ENCODE results near the gene C16orf95. TPM values are rescaled to one million over a fixed set of nuclear protein-coding genes. Genes with fewer than 3 reads are reported as not detected.
"Not testable (repeated sequence)": the region's sequence is repeated elsewhere in the genome, so short reads cannot be mapped to it uniquely, and the experiment has no call there.

Gene C16orf95
- 1 to 10 TPM; 2.5 to 4.2 (median 3.0) TPM for total RNA-seq
- long read RNA-seq, donor 1, partial matches to known transcripts = 0 of 2 reads
- long read RNA-seq, donor 1, other reads (novel, unspliced or antisense) = 0 of 2 reads
- long read RNA-seq, donor 2, partial matches to known transcripts = 0 of 2 reads
- long read RNA-seq, donor 2, other reads (novel, unspliced or antisense) = 0 of 2 reads

GRCh38 chr16:87316923-87317749, at the start of gene C16orf95:
TSS of gene C16orf95 (minus strand) at chr16:87317392. CDS start at chr16:87317242, 150 bp downstream.
- no peaks in the 10 kb centered on the region for H3K36me3 ChIP-seq (ENCODE audit: low read depth)
- no peaks in the 10 kb centered on the region for H3K9me3 ChIP-seq
- peaks cover 11% of the 10 kb centered on the region for H3K4me1 ChIP-seq (ENCODE audit: low read depth)
- TF ChIP-seq CTCF (IDR thresholded peaks at IDR 0.05) = peak; percentile 58
- intact Hi-C loops (cut with DNase I, micrococcal nuclease) = loop anchor here in 1 of 2 donors (10.0 kb wide), 1 partner anchor 78 kb away; the partner anchor contains the start of gene MAP1LC3B
- ATAC-seq (peak; percentile 98), DNase-seq (peak; percentile 96 to 99 (median 97))
- H3K4me3 ChIP-seq = peak within 1 kb of the TSS; percentile 86

GRCh38 chr16:87366930-87367329, 49.7 kb upstream of the C16orf95 start:
- Histone ChIP-seq H3K9me3 (no peaks in the 10 kb centered on the region), H3K4me1 (ENCODE audit: low read depth) (peaks cover 30% of the 10 kb centered on the region), H3K4me3 (no peak overlapping the region), H3K36me3 (ENCODE audit: low read depth) (no peaks in the 10 kb centered on the region)
- intact Hi-C loops (cut with DNase I, micrococcal nuclease) = no loop called here
- ATAC-seq (no peak), DNase-seq (no peak)
- no peak for TF ChIP-seq CTCF (IDR thresholded peaks at IDR 0.05)

GRCh38 chr16:87366288-87366687, 49.1 kb upstream of the C16orf95 start:
- ATAC-seq = peak; percentile 94
- Histone ChIP-seq H3K4me3 (no peak overlapping the region), H3K4me1 (ENCODE audit: low read depth) (peaks cover 30% of the 10 kb centered on the region), H3K36me3 (ENCODE audit: low read depth) (no peaks in the 10 kb centered on the region), H3K9me3 (no peaks in the 10 kb centered on the region)
- DNase-seq = peak; percentile 76 to 79 (median 79)
- intact Hi-C loops (cut with DNase I, micrococcal nuclease) = no loop called here
- TF ChIP-seq CTCF (IDR thresholded peaks at IDR 0.05) = no peak

- no peaks in the 10 kb centered on the region for H3K9me3 ChIP-seq
- intact Hi-C loops (cut with DNase I, micrococcal nuclease) = no loop called here
- no peak overlapping the region for H3K4me3 ChIP-seq
- no peaks in the 10 kb centered on the region for H3K36me3 ChIP-seq (ENCODE audit: low read depth)
- H3K4me1 ChIP-seq (ENCODE audit: low read depth) = peaks cover 29% of the 10 kb centered on the region
- ATAC-seq (no peak), DNase-seq (peak in 1 of 3 donors; percentile 46)
- TF ChIP-seq CTCF (IDR thresholded peaks at IDR 0.05) = no peak
Measured at GRCh38 chr16:87365021-87365713, 48.0 kb upstream of the C16orf95 start.

GRCh38 chr16:87363771-87364455, 46.7 kb upstream of the C16orf95 start:
- no peak overlapping the region for H3K4me3 ChIP-seq
- H3K36me3 ChIP-seq (ENCODE audit: low read depth) = no peaks in the 10 kb centered on the region
- H3K4me1 ChIP-seq (ENCODE audit: low read depth) = peaks cover 27% of the 10 kb centered on the region
- no peak for TF ChIP-seq CTCF (IDR thresholded peaks at IDR 0.05)
- H3K9me3 ChIP-seq = no peaks in the 10 kb centered on the region
- intact Hi-C loops (cut with DNase I, micrococcal nuclease) = no loop called here
- ATAC-seq = peak; percentile 31
- DNase-seq = peak in 2 of 3 donors; percentile 23 to 44

GRCh38 chr16:87362828-87363559, 45.8 kb upstream of the C16orf95 start:
- intact Hi-C loops (cut with DNase I, micrococcal nuclease) = not testable (repeated sequence)

More at GRCh38 chr16:87362828-87363559, 45.8 kb upstream of the C16orf95 start:
- not testable (repeated sequence) for ATAC-seq; H3K9me3 ChIP-seq; H3K4me3 ChIP-seq; H3K36me3 ChIP-seq (ENCODE audit: low read depth)
- DNase-seq = peak in 1 of 3 donors; percentile 12
- peaks cover 23% of the 10 kb centered on the region for H3K4me1 ChIP-seq (ENCODE audit: low read depth)
